OCI-LY7 (cell line): ENCODE data around the gene UNC5A. TPM values are rescaled to one million over a fixed set of nuclear protein-coding genes. Genes with fewer than 3 reads are reported as not detected.

ENCODE experiments used
- BruUV-seq: library from RNA; stranded (reverse); fragments of 400-500 nt; replicated peaks from 2 replicates; lab custom pipeline; 2021; lab: Mats Ljungman, UMichigan
- CTCF ChIA-PET: fragments of 300-600 bp; sonication (Branson Sonifier 250); formaldehyde crosslinking; loops from one replicate; lab custom pipeline; 2022; ENCODE audit warnings: antibody characterized with exemption; ENCODE audit not compliant: unreplicated experiment; lab: Charles Lee
- POLR2A ChIA-PET: fragments of 300-600 bp; sonication (Branson Sonifier 250); formaldehyde crosslinking; loops from one replicate; lab custom pipeline; 2022; ENCODE audit warnings: antibody characterized with exemption; lab: Charles Lee
- DNase-seq: peaks from one replicate; pipeline ENCODE4 v3.0.0-alpha.2; 2015; ENCODE audit warnings: low spot score
- H2AFZ ChIP-seq: fragments of 200-600 bp; sonication (generic), shearing (Covaris generic); 2 replicates; pipeline ENCODE4 v1.6.1; 2014; ENCODE audit warnings: mild to moderate bottlenecking, antibody characterized with exemption, low read length, moderate library complexity
- H3K27ac ChIP-seq: fragments of 200-600 bp; sonication (generic); 2 replicates; pipeline ENCODE4 v1.5.1; 2014; ENCODE audit warnings: mixed run types, low read depth, mild to moderate bottlenecking, moderate library complexity, low read length, inconsistent platforms; ENCODE audit not compliant: poor library complexity, severe bottlenecking
- H3K36me3 ChIP-seq: fragments of 200-600 bp; sonication (generic); 2 replicates; pipeline ENCODE4 v1.6.1; 2014; ENCODE audit warnings: mild to moderate bottlenecking, antibody characterized with exemption, low read length, moderate library complexity, mixed read lengths; ENCODE audit not compliant: insufficient read depth
- H3K4me1 ChIP-seq: fragments of 200-600 bp; sonication (generic); 2 replicates; pipeline ENCODE4 v1.5.1; 2014; ENCODE audit warnings: mild to moderate bottlenecking, low read length; ENCODE audit not compliant: insufficient read depth, poor library complexity, severe bottlenecking
- H3K4me2 ChIP-seq: fragments of 200-600 bp; sonication (generic); 2 replicates; pipeline ENCODE4 v1.6.1; 2014; ENCODE audit warnings: mild to moderate bottlenecking, low read length
- H3K4me3 ChIP-seq: fragments of 200-600 bp; sonication (generic); 2 replicates; pipeline ENCODE4 v1.5.1; 2014; ENCODE audit warnings: mild to moderate bottlenecking, low read depth, low read length; ENCODE audit not compliant: poor library complexity, severe bottlenecking
- H3K79me2 ChIP-seq: fragments of 200-600 bp; sonication (generic); 2 replicates; pipeline ENCODE4 v1.6.1; 2016; ENCODE audit warnings: low read depth, mild to moderate bottlenecking, low read length, moderate library complexity, mixed read lengths; ENCODE audit not compliant: insufficient read depth
- H3K9me2 ChIP-seq: fragments of 200-600 bp; sonication (generic); 2 replicates; pipeline ENCODE4 v1.6.1; 2016; ENCODE audit warnings: mild to moderate bottlenecking, low read length, mixed read lengths; ENCODE audit not compliant: insufficient read depth
- H3K9me3 ChIP-seq: fragments of 200-600 bp; sonication (generic); 2 replicates; pipeline ENCODE4 v1.6.1; 2014; ENCODE audit warnings: mild to moderate bottlenecking, mixed run types, low read length, mixed read lengths
- H4K20me1 ChIP-seq: fragments of 200-600 bp; sonication (generic); 2 replicates; pipeline ENCODE4 v1.6.1; 2014; ENCODE audit warnings: mild to moderate bottlenecking, antibody characterized with exemption, low read length, moderate library complexity, mixed read lengths; ENCODE audit not compliant: insufficient read depth
- EZH2phosphoT487 ChIP-seq: fragments of 200-600 bp; sonication (generic); IDR thresholded peaks from 2 replicates; pipeline ENCODE4 v1.6.1; 2018; ENCODE audit warnings: low read depth, borderline replicate concordance, mild to moderate bottlenecking, mixed run types, antibody characterized with exemption, low read length, moderate library complexity, mixed read lengths
- intact Hi-C: fragments of 100-400 bp; cut with micrococcal nuclease; formaldehyde crosslinking; loops from one replicate; pipeline ENCODE4 v1.10.0; 2022; ENCODE audit not compliant: unreplicated experiment
- total RNA-seq, 2 experiments: library from RNA; depleted of rRNA in 1 of 2; stranded (reverse); fragments of >200 nt in 1 of 2; shearing (Covaris generic) in 1 of 2; gene quantifications; 2 replicates each; pipeline ENCODE4 v1.2.3, GENCODE V29; 2014 to 2022
- TF ChIP-seq, protein P1 (sequence below): fragments of 200-600 bp; sonication (generic); conservative IDR thresholded peaks from 2 replicates; pipeline ENCODE4 v1.5.1; 2014; ENCODE audit warnings: mild to moderate bottlenecking, antibody characterized with exemption, low read length, moderate library complexity, mixed read lengths

Gene UNC5A
- total RNA-seq, 2 experiments from 2014 or later: not detected

DNA sequence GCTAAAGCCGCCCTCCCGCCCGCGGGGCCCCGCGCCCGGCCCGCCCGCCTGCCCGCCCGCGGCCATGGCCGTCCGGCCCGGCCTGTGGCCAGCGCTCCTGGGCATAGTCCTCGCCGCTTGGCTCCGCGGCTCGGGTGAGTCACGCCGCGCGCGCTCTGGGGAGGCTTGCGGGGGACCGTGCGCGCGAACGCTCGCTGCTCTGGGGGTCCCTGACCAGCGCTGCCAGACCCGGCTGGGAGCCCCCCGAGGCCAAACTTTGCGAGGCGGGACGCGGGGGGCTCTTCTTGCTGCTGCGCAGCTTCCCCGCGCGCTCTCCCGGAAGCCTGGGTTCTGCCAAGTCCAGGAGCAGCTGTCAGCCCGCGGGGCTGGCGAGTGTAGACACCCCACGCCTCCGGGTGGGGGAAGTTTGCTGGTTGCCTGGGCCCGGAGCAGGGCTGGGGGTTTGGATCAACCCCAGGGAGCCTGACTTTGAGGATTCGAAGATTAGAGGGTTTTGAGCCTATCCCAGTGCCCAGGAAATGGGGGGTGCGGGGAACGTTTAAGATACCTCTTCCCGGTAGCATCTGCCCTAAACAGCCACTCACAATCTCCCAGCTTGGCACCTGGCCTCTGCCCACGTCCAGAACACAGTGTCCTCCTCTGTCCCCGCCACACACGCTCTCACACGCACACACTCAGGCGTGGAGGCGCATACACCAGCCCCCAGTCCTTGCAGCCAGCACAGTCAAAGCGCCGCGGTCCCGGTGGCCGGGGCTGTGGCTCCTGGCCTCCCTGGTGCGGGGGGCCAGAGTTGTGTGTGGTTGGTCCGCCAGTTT is 535 bp downstream of the UNC5A start:
- H3K4me2 ChIP-seq: no peak overlapping the region
- H2AFZ ChIP-seq: no peak overlapping the region
- no peaks in the 10 kb centered on the region for H3K9me3 ChIP-seq
- H3K9me2 ChIP-seq: no peaks in the 10 kb centered on the region
- H3K27ac ChIP-seq: no peak overlapping the region
- TF ChIP-seq, protein P1, sequence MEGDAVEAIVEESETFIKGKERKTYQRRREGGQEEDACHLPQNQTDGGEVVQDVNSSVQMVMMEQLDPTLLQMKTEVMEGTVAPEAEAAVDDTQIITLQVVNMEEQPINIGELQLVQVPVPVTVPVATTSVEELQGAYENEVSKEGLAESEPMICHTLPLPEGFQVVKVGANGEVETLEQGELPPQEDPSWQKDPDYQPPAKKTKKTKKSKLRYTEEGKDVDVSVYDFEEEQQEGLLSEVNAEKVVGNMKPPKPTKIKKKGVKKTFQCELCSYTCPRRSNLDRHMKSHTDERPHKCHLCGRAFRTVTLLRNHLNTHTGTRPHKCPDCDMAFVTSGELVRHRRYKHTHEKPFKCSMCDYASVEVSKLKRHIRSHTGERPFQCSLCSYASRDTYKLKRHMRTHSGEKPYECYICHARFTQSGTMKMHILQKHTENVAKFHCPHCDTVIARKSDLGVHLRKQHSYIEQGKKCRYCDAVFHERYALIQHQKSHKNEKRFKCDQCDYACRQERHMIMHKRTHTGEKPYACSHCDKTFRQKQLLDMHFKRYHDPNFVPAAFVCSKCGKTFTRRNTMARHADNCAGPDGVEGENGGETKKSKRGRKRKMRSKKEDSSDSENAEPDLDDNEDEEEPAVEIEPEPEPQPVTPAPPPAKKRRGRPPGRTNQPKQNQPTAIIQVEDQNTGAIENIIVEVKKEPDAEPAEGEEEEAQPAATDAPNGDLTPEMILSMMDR: no peak
- TF ChIP-seq EZH2phosphoT487: no peak
- CTCF ChIA-PET: no interaction called here
- POLR2A ChIA-PET: no interaction called here
- intact Hi-C loops: no loop called here
- H3K36me3 ChIP-seq: no peaks in the 10 kb centered on the region
- H3K79me2 ChIP-seq: no peaks in the 10 kb centered on the region
- no TSS peak for BruUV-seq
- no peaks in the 10 kb centered on the region for H3K4me1 ChIP-seq
- no peak for DNase-seq
- no peaks in the 10 kb centered on the region for H4K20me1 ChIP-seq
- H3K4me3 ChIP-seq: no peak overlapping the region

DNA sequence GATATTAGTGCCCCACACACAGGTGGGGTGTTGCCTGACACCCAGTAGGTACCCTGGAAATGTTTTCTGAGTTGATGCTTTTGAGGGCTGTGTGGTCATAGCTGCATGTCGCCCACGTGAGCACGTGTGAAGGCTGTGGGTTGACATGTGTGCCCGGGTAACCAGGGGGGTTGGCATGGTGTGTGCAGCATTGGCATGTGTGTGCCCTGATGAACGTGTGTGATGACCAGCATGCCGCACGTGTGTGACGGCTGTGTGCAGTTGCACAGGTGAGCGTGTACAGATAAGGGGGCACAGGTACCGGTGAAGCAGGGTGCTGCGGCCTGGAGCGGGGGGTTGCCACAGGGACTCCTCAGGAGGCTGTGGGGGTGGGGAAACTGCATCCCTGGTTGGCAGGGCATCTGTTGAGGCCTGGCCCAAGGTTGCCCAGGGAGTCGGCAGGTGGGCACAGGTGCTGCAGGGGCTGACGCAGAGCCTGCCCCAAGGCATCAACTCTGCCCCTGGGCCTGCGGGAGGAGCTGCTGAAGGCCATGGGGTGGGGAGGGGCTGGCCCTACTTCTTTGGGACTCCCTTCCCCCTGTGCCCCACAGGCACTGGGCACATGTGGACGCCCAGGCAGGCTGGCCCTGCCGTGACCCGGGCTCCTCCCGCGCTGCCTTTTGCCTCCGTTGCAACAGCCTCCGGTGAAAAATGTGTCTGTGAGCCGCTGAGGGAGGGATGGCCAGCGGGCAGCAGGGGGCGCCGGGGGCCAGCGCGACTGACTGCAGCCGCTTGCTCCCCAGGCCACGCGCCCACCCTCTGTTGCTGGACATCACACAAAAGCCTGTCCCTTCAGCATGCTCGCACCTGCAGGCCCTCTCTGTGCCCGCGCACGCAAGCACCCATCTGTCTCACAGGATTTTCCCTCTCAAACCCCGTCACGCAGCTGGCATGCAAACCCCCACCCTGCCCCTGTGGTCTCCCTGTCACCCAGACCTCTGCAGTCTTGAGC is 2.2 kb downstream of the UNC5A start:
- intact Hi-C loops: no loop called here
- Histone ChIP-seq H4K20me1 (no peaks in the 10 kb centered on the region), H3K36me3 (no peaks in the 10 kb centered on the region), H3K9me3 (no peaks in the 10 kb centered on the region), H3K9me2 (no peaks in the 10 kb centered on the region), H3K79me2 (no peaks in the 10 kb centered on the region), H2AFZ (no peak overlapping the region), H3K4me2 (no peak overlapping the region), H3K27ac (no peak overlapping the region), H3K4me1 (no peaks in the 10 kb centered on the region), H3K4me3 (no peak overlapping the region)
- BruUV-seq: no TSS peak
- TF ChIP-seq, protein P1: peak; percentile 62
- TF ChIP-seq EZH2phosphoT487: no peak
- ChIA-PET POLR2A (no interaction called here), CTCF (no interaction called here)
- DNase-seq: no peak
